HG02678 (cell line): Measurements from ENCODE around the gene KDM2B.
"Not testable (repeated sequence)": the region's sequence is repeated elsewhere in the genome, so short reads cannot be mapped to it uniquely, and the experiment has no call there.

Experiments
- ATAC-seq: cut with Tn5 transposase; IDR thresholded peaks from one replicate; pipeline ENCODE4 v1.9.1; 2021; ENCODE audit warnings: mild to moderate bottlenecking, moderate library complexity; ENCODE audit not compliant: unreplicated experiment

Gene KDM2B

GRCh38 chr12:121507984-121508383 lies 72.8 kb downstream of the KDM2B start:
- ATAC-seq, result no peak

DNA sequence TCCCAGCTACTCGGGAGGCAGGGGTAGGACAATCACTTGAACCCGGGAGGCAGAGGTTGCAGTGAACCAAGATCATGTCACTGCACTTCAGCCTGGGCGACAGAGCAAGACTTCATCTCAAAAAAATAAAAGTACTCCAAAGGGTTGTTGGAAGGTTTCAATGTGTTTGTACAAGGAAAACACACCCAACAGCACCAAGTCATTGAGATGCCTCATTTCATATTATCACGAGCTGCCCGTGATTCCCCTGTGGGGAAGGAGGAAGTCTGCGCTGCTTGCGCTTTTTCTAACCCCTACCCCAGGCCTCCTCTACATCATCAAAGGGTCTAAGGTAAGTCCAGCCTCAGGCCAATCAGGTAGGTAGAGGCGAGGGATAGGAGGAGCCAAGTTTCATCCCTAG lies 73.6 kb downstream of the KDM2B start:
- ATAC-seq, result no peak

DNA sequence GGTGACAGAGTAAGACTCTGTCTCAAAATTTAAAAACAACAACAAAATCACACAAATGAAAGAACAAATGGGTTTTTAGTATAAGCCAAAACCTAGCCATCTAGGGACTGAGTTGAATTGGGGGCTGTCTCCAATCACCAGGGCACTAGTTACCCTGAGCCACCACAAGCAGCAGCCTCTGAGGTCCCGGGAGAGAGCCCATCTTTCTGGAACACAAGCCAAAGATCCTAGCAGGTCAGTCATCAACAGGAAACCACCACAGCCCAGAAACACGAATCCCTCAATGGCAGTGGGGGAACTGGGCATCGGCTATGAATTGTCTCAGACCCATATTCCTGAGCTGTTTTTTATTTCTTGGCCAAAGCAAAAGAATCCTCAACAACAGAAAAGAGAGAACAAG lies 75.3 kb downstream of the KDM2B start:
- ATAC-seq, result no peak

GRCh38 chr12:121504505-121504904 lies 76.3 kb downstream of the KDM2B start:
- no peak for ATAC-seq

DNA sequence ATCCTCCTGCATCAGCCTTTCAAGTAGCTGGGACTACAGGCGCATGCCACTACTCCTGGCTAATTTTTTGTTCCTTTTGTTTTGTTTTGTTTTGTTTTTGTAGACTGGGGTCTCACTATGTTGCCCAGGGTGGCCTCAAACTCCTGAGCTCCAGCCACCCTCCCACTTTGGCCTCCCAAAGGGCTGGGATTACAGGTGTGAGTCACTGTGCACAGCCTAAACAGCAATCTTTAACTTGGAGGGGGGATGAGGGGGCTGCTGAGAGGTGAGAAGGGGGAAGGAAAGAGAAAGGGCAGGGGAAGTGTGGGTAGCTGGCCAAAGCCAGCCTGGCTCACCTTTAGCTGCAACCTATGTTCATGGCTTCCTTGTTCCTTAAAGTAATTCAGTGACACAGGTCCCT lies 77.4 kb downstream of the KDM2B start:
- no peak for ATAC-seq

DNA sequence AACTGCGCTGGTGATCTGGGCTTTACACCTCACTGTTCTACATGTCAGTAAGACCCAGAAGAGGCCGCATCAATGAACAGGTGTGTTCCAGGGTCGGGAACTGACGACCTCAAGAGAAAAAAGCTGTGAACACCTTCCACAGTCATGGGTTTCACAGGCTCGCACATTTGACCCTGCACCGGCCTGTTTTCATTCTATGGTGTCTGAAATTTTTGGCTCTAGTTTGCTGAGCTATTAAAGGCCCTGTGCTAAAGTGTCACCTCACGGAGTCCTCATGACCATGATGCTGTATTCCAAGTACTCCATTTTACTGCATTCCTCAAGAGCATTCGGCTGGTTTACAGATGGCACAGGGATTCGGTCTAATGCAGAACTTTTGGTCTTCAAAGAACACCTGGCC lies 78.9 kb downstream of the KDM2B start:
- no peak for ATAC-seq

GRCh38 chr12:121499929-121500793 lies 80.7 kb downstream of the KDM2B start:
- no peak for ATAC-seq

DNA sequence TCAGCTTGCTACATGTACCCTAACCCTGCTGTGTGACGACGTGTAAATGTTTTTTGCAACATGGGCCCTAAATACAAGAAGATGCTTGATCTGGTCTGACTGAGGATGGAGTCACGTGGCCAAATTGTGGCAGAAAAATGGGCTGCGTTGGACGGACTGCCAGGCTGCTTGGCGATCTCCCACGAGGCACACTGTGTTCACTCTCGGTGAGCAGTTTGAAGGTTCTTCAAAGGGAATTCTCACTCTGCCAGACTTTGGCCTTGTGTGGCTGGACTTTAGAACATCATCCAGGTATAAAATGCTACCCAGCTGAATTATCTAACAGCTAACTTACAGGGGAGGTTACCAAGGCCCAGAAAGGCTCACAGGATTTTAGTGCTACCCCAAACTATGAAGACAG lies 85.1 kb downstream of the KDM2B start:
- ATAC-seq, result no peak

- no peak for ATAC-seq
Observed at GRCh38 chr12:121494093-121494787, 86.6 kb downstream of the KDM2B start.

DNA sequence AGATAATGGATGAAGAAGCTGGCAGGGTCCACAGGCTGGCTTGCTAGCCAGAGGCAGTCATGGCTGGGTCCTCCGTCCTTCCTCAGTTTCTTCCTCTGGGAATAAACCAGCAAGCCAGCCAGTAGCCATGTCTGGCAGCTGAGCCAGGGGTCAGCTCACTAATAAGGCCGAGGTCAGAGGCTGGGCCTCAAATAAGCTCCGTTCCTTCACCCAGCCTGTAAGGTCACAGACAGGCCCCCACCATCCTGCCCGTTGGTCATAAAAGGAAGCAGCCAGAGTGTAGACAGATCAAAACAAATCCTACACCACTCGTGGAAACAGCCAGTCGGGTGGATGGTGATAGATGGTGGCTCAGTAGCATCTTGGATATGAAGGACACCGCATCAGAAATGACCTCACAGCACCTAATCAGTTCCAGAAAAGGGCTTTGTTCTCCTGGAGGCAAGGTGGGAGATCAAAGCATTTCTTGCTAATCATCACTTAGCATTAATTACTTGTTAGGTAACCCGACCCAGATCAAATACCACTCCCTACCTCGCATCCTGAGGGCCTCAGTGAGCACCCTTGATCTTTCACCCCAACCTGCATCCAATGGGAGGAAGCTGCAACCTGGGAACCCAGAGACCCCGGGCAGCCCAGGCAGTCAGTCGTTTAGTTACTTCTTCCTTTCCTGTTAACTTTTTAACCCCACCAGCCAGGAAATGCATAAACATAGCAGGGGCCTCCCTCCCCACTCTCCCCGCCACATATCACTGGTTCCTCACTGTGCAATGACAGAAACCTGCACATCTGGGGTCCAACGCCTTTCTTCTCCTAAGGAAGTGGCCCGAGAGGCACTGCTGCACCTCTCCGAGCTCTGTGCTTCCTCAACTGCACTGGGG lies 90.2 kb downstream of the KDM2B start:
- no peak for ATAC-seq

DNA sequence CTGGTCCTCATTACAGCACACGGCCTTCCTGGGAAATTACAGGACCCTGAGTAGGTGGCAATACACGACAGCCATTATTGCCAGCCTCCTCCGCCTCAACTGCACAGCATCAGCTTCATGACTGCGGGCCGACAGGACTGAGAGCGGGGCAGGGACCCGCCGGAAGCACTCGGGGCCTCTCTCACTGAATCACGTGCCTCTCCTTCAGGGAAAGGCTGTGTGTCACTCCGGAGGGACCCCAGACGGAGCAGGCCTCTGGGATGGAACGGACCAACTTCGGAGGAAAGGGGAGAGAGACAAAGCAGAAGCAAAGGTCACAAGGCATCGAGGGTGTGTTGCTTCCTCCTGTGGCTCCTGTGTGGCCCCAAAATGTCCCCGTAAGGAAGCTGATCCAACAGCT lies 90.9 kb downstream of the KDM2B start:
- no peak for ATAC-seq

GRCh38 chr12:121484967-121485366 lies 95.9 kb downstream of the KDM2B start:
- no peak for ATAC-seq

DNA sequence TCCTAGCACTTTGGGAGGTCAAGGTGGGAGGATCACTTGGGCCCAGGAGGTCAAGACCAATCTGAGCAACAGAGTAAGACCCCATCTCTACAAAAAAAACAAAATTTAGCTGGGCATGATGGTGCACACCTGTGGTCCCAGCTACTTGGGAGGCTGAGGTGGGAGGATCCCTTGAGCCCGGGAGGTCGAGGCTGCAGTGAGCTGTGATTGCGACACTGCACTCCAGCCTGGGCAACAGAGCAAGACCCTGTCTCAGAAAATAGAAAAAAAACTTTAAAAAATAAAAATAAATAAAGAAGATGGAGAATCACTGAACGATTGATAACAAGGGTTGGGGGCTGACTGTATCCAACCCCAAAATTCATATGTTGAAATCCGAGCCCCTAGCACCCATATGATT lies 96.3 kb downstream of the KDM2B start:
- not testable (repeated sequence) for ATAC-seq

- ATAC-seq, result no peak
Observed at GRCh38 chr12:121483949-121484348, 96.9 kb downstream of the KDM2B start.

- ATAC-seq, result no peak
Observed at GRCh38 chr12:121476477-121476876, 104.3 kb downstream of the KDM2B start.

DNA sequence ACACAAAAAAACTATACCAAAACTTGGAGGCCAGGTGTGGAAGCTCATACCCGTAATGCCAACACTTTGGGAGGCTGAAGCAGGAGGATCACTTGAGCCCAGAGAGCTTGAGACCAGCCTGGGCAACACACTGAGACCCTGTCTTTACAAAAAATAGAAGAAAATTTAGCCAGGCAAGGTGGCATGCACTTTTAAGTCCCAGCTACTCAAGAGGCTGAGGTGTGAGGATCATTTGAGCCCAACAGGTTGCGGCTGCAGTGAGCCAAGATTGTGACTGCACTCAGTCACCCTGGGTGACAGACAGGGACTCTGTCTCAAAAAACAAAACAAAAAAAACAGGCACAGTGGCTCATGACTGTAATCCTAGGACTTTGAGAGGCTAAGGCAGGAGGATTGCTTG lies 105.5 kb downstream of the KDM2B start:
- no peak for ATAC-seq

DNA sequence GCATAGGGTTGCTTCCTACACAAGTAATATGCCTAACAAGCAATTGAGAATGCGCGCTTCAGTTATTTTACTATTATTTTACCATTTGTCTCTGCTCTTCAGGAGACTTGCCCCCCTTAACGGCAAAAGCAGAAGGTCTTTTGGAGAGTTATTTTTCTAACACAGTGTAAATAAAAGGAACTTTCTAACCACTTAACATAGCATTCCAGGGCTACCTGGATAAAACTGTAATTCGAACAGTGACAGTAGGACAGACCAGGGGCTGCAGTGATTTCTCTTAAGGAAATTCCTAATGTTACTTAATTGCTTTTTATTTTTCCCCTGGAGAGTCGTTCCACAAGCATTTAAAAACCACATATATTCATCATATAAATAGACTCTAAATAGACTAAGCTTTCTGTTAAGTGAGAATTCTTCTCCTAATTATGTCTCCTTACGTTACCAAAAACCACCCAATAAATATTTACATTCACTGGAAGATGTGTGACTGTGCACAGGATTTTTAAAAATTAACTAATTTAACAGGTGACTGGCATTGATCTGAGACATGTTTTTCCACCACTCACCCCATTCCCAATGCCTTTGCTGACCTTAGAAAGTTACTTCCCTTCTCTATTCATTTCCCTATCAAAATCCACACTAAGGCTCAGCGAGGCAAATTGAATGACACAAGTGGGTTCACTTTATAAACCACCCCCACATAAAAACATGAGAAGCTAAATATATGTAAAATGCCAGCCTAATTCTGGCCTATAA lies 108.5 kb downstream of the KDM2B start:
- ATAC-seq, result no peak

DNA sequence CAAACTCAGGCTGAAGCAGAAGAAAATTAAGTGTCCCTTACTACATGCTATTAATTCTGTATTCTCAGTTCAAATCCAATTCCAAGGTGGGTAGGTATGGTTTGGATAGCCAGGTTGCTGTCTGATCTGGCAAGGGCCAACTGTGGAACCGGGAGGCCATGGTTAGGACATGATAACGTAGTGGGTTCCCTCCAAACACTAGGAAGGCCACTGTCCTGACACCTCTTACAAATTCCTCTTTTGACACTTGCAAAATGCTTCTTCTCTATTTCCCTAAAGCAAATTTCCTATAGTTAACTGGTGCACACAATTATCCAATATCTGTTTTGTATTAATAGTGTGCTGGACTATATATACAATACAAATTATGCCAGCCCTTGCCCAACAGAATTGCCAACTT lies 110.1 kb downstream of the KDM2B start:
- ATAC-seq, result no peak

- ATAC-seq, result no peak
Observed at GRCh38 chr12:121468499-121468801, 112.4 kb downstream of the KDM2B start.

DNA sequence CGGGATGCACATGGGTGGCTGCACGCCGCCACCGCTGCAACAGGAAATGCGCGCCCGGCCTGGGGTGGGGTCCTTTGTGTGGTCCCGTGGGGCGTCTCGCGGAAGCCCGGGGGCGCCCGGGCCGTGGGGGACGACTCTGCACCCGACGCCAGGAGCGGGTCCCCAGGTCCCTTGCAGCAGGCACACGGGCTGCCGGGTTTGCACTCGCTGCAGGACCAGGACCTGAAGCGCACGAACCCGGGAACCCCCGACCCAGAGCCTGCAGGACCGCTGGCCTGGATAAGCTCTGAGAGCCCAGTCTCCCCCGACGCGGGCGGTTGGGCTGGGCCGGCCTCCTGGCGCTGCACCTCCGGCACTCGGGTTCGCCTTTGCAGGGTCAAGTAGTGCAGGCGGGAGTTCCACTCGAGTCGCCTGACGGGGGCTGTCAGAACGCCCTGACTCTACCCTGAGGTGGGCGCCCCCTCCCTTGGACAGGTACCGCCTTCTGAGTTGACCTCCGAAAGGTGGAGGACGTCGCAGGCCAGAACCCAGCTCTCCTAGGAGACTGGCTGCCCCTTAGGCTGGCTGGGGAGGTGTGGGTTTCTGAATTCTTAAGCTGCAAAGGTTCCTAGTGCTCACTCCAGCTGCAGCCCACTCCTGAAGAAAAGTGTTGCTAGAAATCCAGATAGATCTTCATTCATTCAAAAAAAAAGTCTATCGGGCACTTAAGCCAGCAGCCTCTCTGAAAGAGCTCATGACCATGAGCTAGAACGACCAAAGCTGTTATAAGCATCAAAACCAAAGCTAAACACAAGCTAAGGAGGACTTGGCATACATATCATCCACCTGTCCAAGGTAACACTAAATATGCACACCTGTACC lies 113.0 kb downstream of the KDM2B start:
- no peak for ATAC-seq
